Mesenchymal stem cell (in vitro differentiated cells and primary cell): Measurements from ENCODE around the gene AIG1.
A peak's percentile ranks its signal among the peaks of the same experiment; 100 is the strongest.
"Not testable (repeated sequence)": the region's sequence is repeated elsewhere in the genome, so short reads cannot be mapped to it uniquely, and the experiment has no call there.

ENCODE experiments used
- DNase-seq: peaks from one replicate; pipeline ENCODE4 v3.0.0-alpha.2; 2013
- H2AFZ ChIP-seq: one replicate; pipeline ENCODE4 v1.6.1; 2013; ENCODE audit warnings: low read depth, mild to moderate bottlenecking, control low read depth, inconsistent platforms, low read length, moderate library complexity
- H2AK5ac ChIP-seq: 2 replicates; pipeline ENCODE4 v1.6.1; 2013; ENCODE audit warnings: low read length, moderate library complexity, mild to moderate bottlenecking, inconsistent platforms; ENCODE audit not compliant: severe bottlenecking
- H2BK120ac ChIP-seq: one replicate; pipeline ENCODE4 v1.6.1; 2013; ENCODE audit warnings: low read depth, mild to moderate bottlenecking, inconsistent platforms, low read length, moderate library complexity
- H2BK12ac ChIP-seq, 2 experiments: one replicate each; pipeline ENCODE4 v1.6.1; 2013; ENCODE audit warnings: inconsistent platforms in 2 of 2, low read length in 2 of 2, mild to moderate bottlenecking in 2 of 2, moderate library complexity in 2 of 2, control low read depth in 1 of 2
- H2BK15ac ChIP-seq: one replicate; pipeline ENCODE4 v1.6.1; 2013; ENCODE audit warnings: mild to moderate bottlenecking, low read depth, inconsistent platforms; ENCODE audit not compliant: poor library complexity, severe bottlenecking
- H2BK5ac ChIP-seq: 2 replicates; pipeline ENCODE4 v1.6.1; 2013; ENCODE audit warnings: low read depth, mild to moderate bottlenecking, low read length, control low read depth, inconsistent platforms; ENCODE audit not compliant: poor library complexity, severe bottlenecking
- H3K14ac ChIP-seq, 2 experiments: one replicate each; pipeline ENCODE4 v1.6.1; 2013; ENCODE audit warnings: inconsistent platforms in 2 of 2, low read length in 2 of 2, control low read depth in 1 of 2, mild to moderate bottlenecking in 1 of 2, moderate library complexity in 1 of 2
- H3K18ac ChIP-seq, 2 experiments: one replicate each; pipeline ENCODE4 v1.6.1; 2013; ENCODE audit warnings: inconsistent platforms in 2 of 2, low read length in 2 of 2, control low read depth in 1 of 2, low read depth in 1 of 2, mild to moderate bottlenecking in 1 of 2
- H3K23ac ChIP-seq, 2 experiments: one replicate each; pipeline ENCODE4 v1.6.1; 2013; ENCODE audit warnings: inconsistent platforms in 2 of 2, low read length in 2 of 2, mild to moderate bottlenecking in 2 of 2, moderate library complexity in 2 of 2, control low read depth in 1 of 2
- H3K27ac ChIP-seq: 2 replicates; pipeline ENCODE4 v1.5.1; 2013; ENCODE audit warnings: mild to moderate bottlenecking, moderate library complexity, low read length, control low read depth, inconsistent platforms; ENCODE audit not compliant: poor library complexity, severe bottlenecking
- H3K27me3 ChIP-seq, 2 experiments: 2 replicates each; pipeline versions ENCODE4 v1.6.1 to v1.7.0; 2013; ENCODE audit warnings: low read length in 2 of 2, mild to moderate bottlenecking in 2 of 2, moderate library complexity in 2 of 2, control low read depth in 1 of 2, inconsistent platforms in 1 of 2; ENCODE audit not compliant: control insufficient read depth in 1 of 2, insufficient read depth in 1 of 2
- H3K36me3 ChIP-seq, 2 experiments: 2 replicates each; pipeline versions ENCODE4 v1.6.1 to v1.7.0; 2013; ENCODE audit warnings: low read length in 2 of 2, control low read depth in 1 of 2, inconsistent platforms in 1 of 2, low read depth in 1 of 2, mild to moderate bottlenecking in 1 of 2; ENCODE audit not compliant: insufficient read depth in 2 of 2, control insufficient read depth in 1 of 2
- H3K4ac ChIP-seq, 2 experiments: one replicate each; pipeline ENCODE4 v1.6.1; 2013; ENCODE audit warnings: inconsistent platforms in 2 of 2, low read length in 2 of 2, mild to moderate bottlenecking in 2 of 2, moderate library complexity in 2 of 2, control low read depth in 1 of 2, low read depth in 1 of 2
- H3K4me1 ChIP-seq: 2 replicates; pipeline ENCODE4 v1.6.1; 2013; ENCODE audit warnings: low read depth, low read length, control low read depth; ENCODE audit not compliant: control insufficient read depth, insufficient read depth
- H3K4me2 ChIP-seq: 2 replicates; pipeline ENCODE4 v1.6.1; 2013; ENCODE audit warnings: low read length, mild to moderate bottlenecking, inconsistent platforms; ENCODE audit not compliant: poor library complexity, severe bottlenecking
- H3K4me3 ChIP-seq, 2 experiments: 2 replicates each; pipeline versions ENCODE4 v1.5.1 to v1.7.0; 2013; ENCODE audit warnings: low read length in 2 of 2, mild to moderate bottlenecking in 2 of 2, control low read depth in 1 of 2, low read depth in 1 of 2; ENCODE audit not compliant: insufficient read depth in 1 of 2
- H3K79me1 ChIP-seq: replicated peaks from 2 replicates; pipeline ENCODE4 v1.6.1; 2013; ENCODE audit warnings: mild to moderate bottlenecking, control low read depth, low read length, inconsistent platforms; ENCODE audit not compliant: poor library complexity, severe bottlenecking
- H3K9ac ChIP-seq: 2 replicates; pipeline ENCODE4 v1.7.0; 2013; ENCODE audit warnings: mild to moderate bottlenecking, low read length, moderate library complexity
- H3K9me3 ChIP-seq: 2 replicates; pipeline ENCODE4 v1.7.0; 2013; ENCODE audit warnings: mild to moderate bottlenecking, low read length; ENCODE audit not compliant: control insufficient read depth
- H4K8ac ChIP-seq: one replicate; pipeline ENCODE4 v1.6.1; 2013; ENCODE audit warnings: inconsistent platforms, mild to moderate bottlenecking, low read length, moderate library complexity
- H4K91ac ChIP-seq: one replicate; pipeline ENCODE4 v1.6.1; 2013; ENCODE audit warnings: mild to moderate bottlenecking, low read length, inconsistent platforms
- WGBS: methylation state at CpG from one replicate; pipeline ENCODE4 v1.1.7; 2013; ENCODE audit warnings: mixed read lengths; 5-methylcytosine and 5-hydroxymethylcytosine counted together

The AIG1 gene

DNA sequence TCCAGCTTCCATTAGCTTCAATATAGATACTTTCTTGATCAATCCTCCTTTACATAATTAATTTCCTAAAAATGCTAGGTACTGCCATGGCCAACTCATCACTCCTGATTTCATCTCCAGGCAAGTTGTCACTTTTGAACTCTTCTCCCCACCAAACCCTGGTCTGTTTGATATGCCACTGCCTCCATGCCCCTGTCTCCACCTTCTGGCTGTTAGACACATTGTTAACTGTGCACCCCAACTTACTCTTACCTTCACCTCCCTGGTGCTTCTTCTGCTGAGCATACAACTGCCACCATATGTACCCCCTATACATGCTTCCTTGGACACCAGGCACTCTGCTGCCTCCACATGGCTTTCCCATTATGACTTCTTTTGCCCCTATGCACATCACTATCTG, 21.9 kb upstream of the AIG1 start:
- Histone ChIP-seq H3K18ac (no peak overlapping the region), H3K9ac (no peak overlapping the region), H3K9me3 (no peaks in the 10 kb centered on the region), H2BK5ac (no peak overlapping the region), H3K4me3 (no peak overlapping the region), H3K36me3 (no peaks in the 10 kb centered on the region), H4K91ac (no peak overlapping the region), H3K14ac (peak overlapping the region in 1 of 2 experiments; percentile 18), H2AFZ (no peak overlapping the region), H3K27ac (no peak overlapping the region), H3K79me1 (no peaks in the 10 kb centered on the region), H2BK15ac (no peak overlapping the region), H2BK12ac (no peak overlapping the region), H4K8ac (no peak overlapping the region), H3K4me1 (no peaks in the 10 kb centered on the region), H3K4ac (no peak overlapping the region), H3K27me3 (no peaks in the 10 kb centered on the region), H3K23ac (no peak overlapping the region), H2AK5ac (no peak overlapping the region), H3K4me2 (no peak overlapping the region), H2BK120ac (no peak overlapping the region)
- no peak for DNase-seq

DNA sequence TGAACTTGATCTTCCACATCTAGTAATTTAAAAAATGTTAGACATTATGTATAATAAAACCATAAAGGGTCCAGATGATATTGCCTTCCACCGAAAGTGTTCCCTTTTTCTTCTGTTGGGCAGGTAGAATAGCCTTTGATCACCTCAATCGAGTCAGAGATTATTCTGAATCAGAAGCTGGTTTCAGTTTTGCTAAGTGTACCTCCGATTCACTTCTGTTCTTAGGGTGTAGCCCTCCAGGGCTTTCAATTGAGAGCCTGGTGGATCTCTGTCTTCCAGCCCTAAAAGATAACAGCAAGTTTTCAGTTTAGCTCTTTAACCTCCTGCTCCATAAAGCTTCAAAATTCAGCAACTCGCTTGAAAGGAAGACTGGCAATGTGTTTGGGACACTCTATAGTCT, 21.1 kb upstream of the AIG1 start:
- 94% methylated on average over 3 of the region's 4 CpGs for WGBS
- no peak overlapping the region for H3K18ac ChIP-seq
- H2BK120ac ChIP-seq, result no peak overlapping the region
- no peak overlapping the region for H3K27ac ChIP-seq
- no peaks in the 10 kb centered on the region for H3K27me3 ChIP-seq
- no peak overlapping the region for H3K9ac ChIP-seq
- no peaks in the 10 kb centered on the region for H3K9me3 ChIP-seq
- H2BK5ac ChIP-seq, result no peak overlapping the region
- H3K79me1 ChIP-seq, result no peaks in the 10 kb centered on the region
- no peak overlapping the region for H2BK15ac ChIP-seq
- H3K4ac ChIP-seq, result no peak overlapping the region
- no peak overlapping the region for H3K4me3 ChIP-seq
- H3K36me3 ChIP-seq, result no peaks in the 10 kb centered on the region
- H3K14ac ChIP-seq, result no peak overlapping the region
- H3K23ac ChIP-seq, result no peak overlapping the region
- H4K8ac ChIP-seq, result no peak overlapping the region
- no peak overlapping the region for H2AFZ ChIP-seq
- H4K91ac ChIP-seq, result no peak overlapping the region
- no peak overlapping the region for H3K4me2 ChIP-seq
- H3K4me1 ChIP-seq, result no peaks in the 10 kb centered on the region
- H2AK5ac ChIP-seq, result no peak overlapping the region
- no peak overlapping the region for H2BK12ac ChIP-seq
- DNase-seq, result no peak

DNA sequence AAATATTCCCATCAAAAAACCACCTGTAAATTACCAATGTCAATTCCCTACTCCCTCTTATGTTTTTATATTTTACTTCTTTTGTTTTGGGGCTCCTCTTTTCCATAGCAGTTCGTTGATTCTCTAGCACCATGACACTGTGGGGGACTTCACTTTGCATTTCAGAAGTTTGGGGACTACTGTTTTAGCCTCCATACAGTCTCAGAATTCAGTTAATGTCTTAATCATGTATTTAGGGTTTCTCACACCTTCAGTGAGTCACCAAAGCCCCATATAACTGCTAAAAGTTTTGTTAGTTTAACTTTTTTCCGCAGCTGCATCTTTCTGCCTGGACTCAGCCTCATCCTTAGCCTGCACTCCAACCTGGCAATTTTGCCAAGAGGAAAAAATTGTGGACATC, 20.7 kb upstream of the AIG1 start:
- no peak overlapping the region for H2BK5ac ChIP-seq
- no peaks in the 10 kb centered on the region for H3K79me1 ChIP-seq
- H3K27me3 ChIP-seq, result no peaks in the 10 kb centered on the region
- no peak overlapping the region for H3K9ac ChIP-seq
- no peak overlapping the region for H3K4ac ChIP-seq
- H3K4me1 ChIP-seq, result no peaks in the 10 kb centered on the region
- no peak for DNase-seq
- no peak overlapping the region for H3K4me2 ChIP-seq
- no peaks in the 10 kb centered on the region for H3K9me3 ChIP-seq
- no peaks in the 10 kb centered on the region for H3K36me3 ChIP-seq
- no peak overlapping the region for H2BK15ac ChIP-seq
- H3K27ac ChIP-seq, result no peak overlapping the region
- 79% methylated on average over 2 of the region's 2 CpGs for WGBS
- H3K14ac ChIP-seq, result no peak overlapping the region
- H3K4me3 ChIP-seq, result no peak overlapping the region
- H3K23ac ChIP-seq, result no peak overlapping the region
- H2AFZ ChIP-seq, result no peak overlapping the region
- no peak overlapping the region for H2AK5ac ChIP-seq
- H4K91ac ChIP-seq, result no peak overlapping the region
- H4K8ac ChIP-seq, result no peak overlapping the region
- H3K18ac ChIP-seq, result no peak overlapping the region
- no peak overlapping the region for H2BK120ac ChIP-seq
- H2BK12ac ChIP-seq, result no peak overlapping the region

DNA sequence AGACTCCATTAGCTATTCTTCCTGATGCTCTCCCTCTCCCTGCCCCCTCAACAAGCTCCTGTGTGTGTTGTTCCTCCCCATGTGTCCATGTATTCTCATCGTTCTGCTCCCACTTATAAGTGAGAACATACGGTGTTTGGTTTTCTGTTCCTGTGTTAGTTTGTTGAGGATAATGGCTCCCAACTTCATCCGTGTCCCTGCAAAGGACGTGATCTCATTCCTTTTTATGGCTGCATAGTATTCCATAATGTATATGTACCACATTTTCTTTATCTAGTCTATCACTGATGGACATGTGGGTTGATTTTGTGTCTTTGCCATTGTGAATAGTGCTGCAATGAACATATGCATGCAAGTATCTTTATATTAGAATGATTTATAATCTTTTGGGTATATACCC, 16.3 kb upstream of the AIG1 start:
- WGBS, result no CpG with 5 or more reads among the region's 4 CpGs
- H2AFZ ChIP-seq, H3K27ac ChIP-seq, H3K4ac ChIP-seq, H3K4me3 ChIP-seq, H3K36me3 ChIP-seq, H4K8ac ChIP-seq, H3K9ac ChIP-seq, H3K9me3 ChIP-seq, H2BK120ac ChIP-seq, H2BK12ac ChIP-seq, H4K91ac ChIP-seq, H2BK5ac ChIP-seq, DNase-seq, H3K18ac ChIP-seq, H2AK5ac ChIP-seq, H3K14ac ChIP-seq, H3K4me1 ChIP-seq, H3K23ac ChIP-seq, H3K79me1 ChIP-seq, H2BK15ac ChIP-seq, H3K27me3 ChIP-seq, H3K4me2 ChIP-seq: not testable (repeated sequence)
